C4-2B (cell line): ENCODE results near the gene TRIM63.

Experiments
- CTCF ChIP-seq: fragments of 450-650 bp; conservative IDR thresholded peaks from 2 replicates; pipeline ENCODE4 v1.5.1; 2017; ENCODE audit warnings: mild to moderate bottlenecking
- ZFX ChIP-seq: fragments of 450-650 bp; IDR thresholded peaks from 2 replicates; pipeline ENCODE4 v1.6.1; 2017

- TF ChIP-seq CTCF: no peak
- no peak for TF ChIP-seq ZFX
Measured at GRCh38 chr1:26084844-26085243, 17.4 kb upstream of the TRIM63 start.
